PFSK-1 (cell line): ENCODE data around the gene MLST8.

ENCODE experiments used
- FOXP2 ChIP-seq: optimal IDR thresholded peaks from 2 replicates; pipeline ENCODE3; 2011; ENCODE audit warnings: borderline replicate concordance, control low read depth, inconsistent platforms; ENCODE audit not compliant: insufficient read depth; ENCODE audit errors: extremely low read length, extremely low read depth
- POLR2AphosphoS5 ChIP-seq: IDR thresholded peaks from 2 replicates; pipeline ENCODE4 v1.6.1; 2012; ENCODE audit warnings: low read depth, mild to moderate bottlenecking, control low read depth, low read length, moderate library complexity
- SIN3A ChIP-seq: IDR thresholded peaks from 2 replicates; pipeline ENCODE4 v1.6.1; 2012; ENCODE audit warnings: mild to moderate bottlenecking, low read length, moderate library complexity, borderline replicate concordance; ENCODE audit not compliant: insufficient read depth
- TAF1 ChIP-seq: IDR thresholded peaks from 2 replicates; pipeline ENCODE4 v1.6.1; 2012; ENCODE audit warnings: low read length, control low read depth, borderline replicate concordance; ENCODE audit not compliant: insufficient read depth
- TF ChIP-seq, protein P1 (sequence below), 2 experiments: IDR thresholded peaks; 2 replicates each; pipeline versions ENCODE4 v1.6.1 to v1.8.0; 2011 to 2012; ENCODE audit warnings: low read depth in 2 of 2, low read length in 2 of 2, control low read depth in 1 of 2, inconsistent platforms in 1 of 2, mild to moderate bottlenecking in 1 of 2, moderate library complexity in 1 of 2; ENCODE audit not compliant: insufficient read depth in 1 of 2

Gene MLST8

DNA sequence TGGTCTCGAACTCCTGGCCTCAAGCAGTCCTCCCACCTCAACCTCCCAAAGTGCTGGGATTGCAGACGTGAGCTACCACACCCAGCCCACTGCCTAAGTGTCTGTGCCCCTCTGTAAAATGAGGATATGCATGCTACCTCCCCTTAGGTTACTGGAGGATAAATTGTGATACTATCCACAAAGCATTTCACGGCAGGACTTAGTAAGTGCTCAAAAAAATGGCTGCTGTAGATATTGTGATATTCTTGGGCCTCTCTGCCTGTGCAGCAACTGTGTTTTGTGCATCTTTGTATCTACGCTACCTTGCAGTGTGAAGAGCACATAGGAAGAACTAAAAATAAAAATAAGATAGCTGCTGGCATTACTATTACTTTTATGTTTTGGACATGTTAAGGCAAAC, 7.0 kb upstream of the MLST8 start:
- TF ChIP-seq SIN3A = no peak
- TF ChIP-seq POLR2AphosphoS5 = no peak
- TF ChIP-seq FOXP2 = no peak
- TF ChIP-seq, protein P1, sequence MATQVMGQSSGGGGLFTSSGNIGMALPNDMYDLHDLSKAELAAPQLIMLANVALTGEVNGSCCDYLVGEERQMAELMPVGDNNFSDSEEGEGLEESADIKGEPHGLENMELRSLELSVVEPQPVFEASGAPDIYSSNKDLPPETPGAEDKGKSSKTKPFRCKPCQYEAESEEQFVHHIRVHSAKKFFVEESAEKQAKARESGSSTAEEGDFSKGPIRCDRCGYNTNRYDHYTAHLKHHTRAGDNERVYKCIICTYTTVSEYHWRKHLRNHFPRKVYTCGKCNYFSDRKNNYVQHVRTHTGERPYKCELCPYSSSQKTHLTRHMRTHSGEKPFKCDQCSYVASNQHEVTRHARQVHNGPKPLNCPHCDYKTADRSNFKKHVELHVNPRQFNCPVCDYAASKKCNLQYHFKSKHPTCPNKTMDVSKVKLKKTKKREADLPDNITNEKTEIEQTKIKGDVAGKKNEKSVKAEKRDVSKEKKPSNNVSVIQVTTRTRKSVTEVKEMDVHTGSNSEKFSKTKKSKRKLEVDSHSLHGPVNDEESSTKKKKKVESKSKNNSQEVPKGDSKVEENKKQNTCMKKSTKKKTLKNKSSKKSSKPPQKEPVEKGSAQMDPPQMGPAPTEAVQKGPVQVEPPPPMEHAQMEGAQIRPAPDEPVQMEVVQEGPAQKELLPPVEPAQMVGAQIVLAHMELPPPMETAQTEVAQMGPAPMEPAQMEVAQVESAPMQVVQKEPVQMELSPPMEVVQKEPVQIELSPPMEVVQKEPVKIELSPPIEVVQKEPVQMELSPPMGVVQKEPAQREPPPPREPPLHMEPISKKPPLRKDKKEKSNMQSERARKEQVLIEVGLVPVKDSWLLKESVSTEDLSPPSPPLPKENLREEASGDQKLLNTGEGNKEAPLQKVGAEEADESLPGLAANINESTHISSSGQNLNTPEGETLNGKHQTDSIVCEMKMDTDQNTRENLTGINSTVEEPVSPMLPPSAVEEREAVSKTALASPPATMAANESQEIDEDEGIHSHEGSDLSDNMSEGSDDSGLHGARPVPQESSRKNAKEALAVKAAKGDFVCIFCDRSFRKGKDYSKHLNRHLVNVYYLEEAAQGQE (IDR thresholded peaks at IDR 0.05; ENCODE audit: insufficient read depth in 1 of 2, low read depth in 2 of 2, low read length in 2 of 2) = no peak

GRCh38 chr16:2199095-2199494, 6.2 kb upstream of the MLST8 start:
- TF ChIP-seq TAF1 = no peak
- TF ChIP-seq POLR2AphosphoS5 = no peak
- TF ChIP-seq, protein P1 (IDR thresholded peaks at IDR 0.05; ENCODE audit: insufficient read depth in 1 of 2, low read depth in 2 of 2, low read length in 2 of 2) = no peak
- no peak for TF ChIP-seq FOXP2

DNA sequence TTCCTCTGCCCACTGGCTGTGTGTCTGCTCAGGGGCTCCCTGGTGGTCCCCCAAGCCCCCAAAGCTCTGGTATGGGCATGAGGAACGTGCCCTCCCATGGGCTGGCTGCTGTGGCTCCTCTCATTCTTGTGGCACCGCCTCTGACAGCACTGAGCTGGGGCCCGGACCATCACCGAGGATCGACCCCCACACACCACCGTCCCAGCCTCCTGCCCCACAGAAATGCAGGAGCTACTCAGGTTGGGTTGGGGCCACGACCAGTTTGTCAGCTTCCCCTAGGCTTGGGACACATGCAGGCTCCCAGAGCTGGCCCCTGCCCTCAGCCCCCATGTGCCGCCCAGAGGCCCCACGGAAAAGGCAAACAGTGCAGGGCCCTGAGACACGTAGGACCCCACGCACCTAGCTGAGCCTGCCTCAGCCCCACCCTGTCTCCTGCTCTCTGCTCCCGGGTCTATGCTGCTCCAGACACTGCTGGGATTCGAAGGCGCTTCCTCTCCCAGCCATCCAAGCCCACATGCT, 5.6 kb upstream of the MLST8 start:
- TF ChIP-seq, protein P1 (IDR thresholded peaks at IDR 0.05; ENCODE audit: insufficient read depth in 1 of 2, low read depth in 2 of 2, low read length in 2 of 2) = no peak
- TF ChIP-seq FOXP2 = no peak
- TF ChIP-seq SIN3A = no peak
- no peak for TF ChIP-seq TAF1
- TF ChIP-seq POLR2AphosphoS5 = no peak

GRCh38 chr16:2200313-2200712, 4.9 kb upstream of the MLST8 start:
- TF ChIP-seq SIN3A = no peak
- TF ChIP-seq, protein P1 (IDR thresholded peaks at IDR 0.05; ENCODE audit: insufficient read depth in 1 of 2, low read depth in 2 of 2, low read length in 2 of 2) = no peak

GRCh38 chr16:2204416-2205103, 694 bp upstream of the MLST8 start:
- TF ChIP-seq TAF1 (no peak), POLR2AphosphoS5 (no peak), SIN3A (no peak), FOXP2 (no peak)
- TF ChIP-seq, protein P1 (IDR thresholded peaks at IDR 0.05; ENCODE audit: insufficient read depth in 1 of 2, low read depth in 2 of 2, low read length in 2 of 2) = no peak
